SK-N-MC (cell line): ENCODE results near the gene GALNT7.

Experiments
- EZH2 ChIP-seq: fragments of 200-600 bp; sonication (generic); IDR thresholded peaks from one replicate; pipeline ENCODE4 v1.6.1; 2017; ENCODE audit warnings: antibody characterized with exemption
- FOXP2 ChIP-seq: optimal IDR thresholded peaks from 2 replicates; pipeline ENCODE3; 2011; ENCODE audit warnings: mild to moderate bottlenecking, moderate library complexity; ENCODE audit not compliant: insufficient read depth; ENCODE audit errors: extremely low read length, control extremely low read depth
- POLR2AphosphoS5 ChIP-seq: IDR thresholded peaks from 2 replicates; pipeline ENCODE4 v1.6.1; 2012; ENCODE audit warnings: mild to moderate bottlenecking, low read depth, low read length, borderline replicate concordance

GRCh38 chr4:173367946-173368345 lies 199.3 kb downstream of the GALNT7 start:
- no peak for TF ChIP-seq POLR2AphosphoS5
- no peak for TF ChIP-seq EZH2
- TF ChIP-seq FOXP2, result no peak
